ENCODE results near the gene IL17RE. TPM values are rescaled to one million over a fixed set of nuclear protein-coding genes. Genes with fewer than 3 reads are reported as not detected.

The IL17RE gene
- total and polyA plus RNA-seq, 2 of the 13 experiments (the other 11 are each of a cell fraction or from before 2014, with no cell fraction given) = 14.5 to 24.1 TPM

DNA sequence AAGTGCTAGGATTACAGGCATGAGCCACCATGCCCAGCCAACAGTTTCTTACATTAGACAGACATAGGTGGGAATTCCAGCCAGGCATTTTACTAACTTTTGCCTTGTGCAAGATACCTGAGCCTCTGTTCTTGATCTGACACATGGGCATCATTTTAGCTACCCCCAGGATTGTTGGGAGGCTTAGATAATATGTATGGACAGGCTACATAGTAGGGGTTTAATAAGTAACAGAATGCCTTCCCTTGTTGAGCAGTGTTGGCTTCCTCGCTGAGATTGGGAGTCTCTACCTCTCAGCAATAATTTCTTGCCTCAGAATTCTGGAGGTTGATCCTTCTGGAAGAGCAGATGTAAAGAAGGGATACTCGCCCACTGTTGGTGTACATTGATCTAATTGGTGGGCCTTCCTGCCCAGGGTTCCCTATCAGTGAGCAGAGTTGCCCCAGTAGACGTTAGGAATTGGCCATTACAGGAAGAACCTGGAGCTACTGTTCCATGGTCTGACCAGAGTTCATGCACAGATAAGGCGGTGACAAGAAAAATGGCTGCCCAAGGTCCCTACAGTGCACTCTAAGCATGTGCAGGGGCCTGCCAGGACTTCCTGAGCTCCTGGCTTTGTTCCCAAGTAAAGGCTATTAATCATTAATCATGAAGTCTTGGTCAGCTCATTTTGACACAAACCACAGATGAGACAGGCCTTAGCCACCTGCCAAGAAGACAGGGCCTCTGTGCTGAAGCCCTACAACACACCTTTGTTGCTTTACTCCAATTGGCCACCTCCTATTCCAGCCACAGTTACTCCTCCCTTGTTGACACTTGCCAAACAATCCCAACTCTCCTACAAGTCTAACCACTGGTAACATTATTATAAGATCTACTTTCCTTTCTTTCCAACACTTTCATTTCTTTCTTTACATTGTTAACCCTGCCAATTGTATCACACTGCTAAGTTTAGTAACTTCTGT, 5.0 kb upstream of the IL17RE start (continued):
- TF ChIP-seq ZNF720 (CRISPR knock-in tag; IDR thresholded peaks at IDR 0.05) (no peak), TBL1XR1 (IDR thresholded peaks at IDR 0.05; ENCODE audit: borderline replicate concordance, low read length, partially characterized antibody) (peak; percentile 4), HMG20A (CRISPR knock-in tag; IDR thresholded peaks at IDR 0.05; ENCODE audit: borderline replicate concordance) (peak; percentile 50; the same call in 1 of the 2 replicates), SNAI1 (CRISPR knock-in tag; IDR thresholded peaks at IDR 0.05; ENCODE audit: borderline replicate concordance) (peak; percentile 71; the same call in 1 of the 2 replicates), ZNF598 (CRISPR knock-in tag; IDR thresholded peaks at IDR 0.05; ENCODE audit: borderline replicate concordance) (no peak), ZNF543 (CRISPR knock-in tag; IDR thresholded peaks at IDR 0.05) (peak; percentile 56; the same call in 1 of the 2 replicates), MAFF (IDR thresholded peaks at IDR 0.05; ENCODE audit: low read depth, low read length) (peak; percentile 55), MBNL3 (CRISPR knock-in tag; conservative IDR thresholded peaks at IDR 0.05) (no peak), NCOA2 (CRISPR knock-in tag; IDR thresholded peaks at IDR 0.05) (peak; percentile 18; the same call in 1 of the 2 replicates), ZNF138 (CRISPR knock-in tag; IDR thresholded peaks at IDR 0.05; ENCODE audit: low read depth) (no peak), ZNF101 (CRISPR knock-in tag; IDR thresholded peaks at IDR 0.05; ENCODE audit: borderline replicate concordance, low read depth) (peak; percentile 100), XRCC5 (optimal IDR thresholded peaks at IDR 0.05; ENCODE audit: low read length) (peak; percentile 61), ZSCAN12 (CRISPR knock-in tag; IDR thresholded peaks at IDR 0.05) (no peak), PITX1 (CRISPR knock-in tag; IDR thresholded peaks at IDR 0.05) (peak; percentile 70; the same call in 1 of the 2 replicates)
- TF ChIP-seq, protein P1, sequence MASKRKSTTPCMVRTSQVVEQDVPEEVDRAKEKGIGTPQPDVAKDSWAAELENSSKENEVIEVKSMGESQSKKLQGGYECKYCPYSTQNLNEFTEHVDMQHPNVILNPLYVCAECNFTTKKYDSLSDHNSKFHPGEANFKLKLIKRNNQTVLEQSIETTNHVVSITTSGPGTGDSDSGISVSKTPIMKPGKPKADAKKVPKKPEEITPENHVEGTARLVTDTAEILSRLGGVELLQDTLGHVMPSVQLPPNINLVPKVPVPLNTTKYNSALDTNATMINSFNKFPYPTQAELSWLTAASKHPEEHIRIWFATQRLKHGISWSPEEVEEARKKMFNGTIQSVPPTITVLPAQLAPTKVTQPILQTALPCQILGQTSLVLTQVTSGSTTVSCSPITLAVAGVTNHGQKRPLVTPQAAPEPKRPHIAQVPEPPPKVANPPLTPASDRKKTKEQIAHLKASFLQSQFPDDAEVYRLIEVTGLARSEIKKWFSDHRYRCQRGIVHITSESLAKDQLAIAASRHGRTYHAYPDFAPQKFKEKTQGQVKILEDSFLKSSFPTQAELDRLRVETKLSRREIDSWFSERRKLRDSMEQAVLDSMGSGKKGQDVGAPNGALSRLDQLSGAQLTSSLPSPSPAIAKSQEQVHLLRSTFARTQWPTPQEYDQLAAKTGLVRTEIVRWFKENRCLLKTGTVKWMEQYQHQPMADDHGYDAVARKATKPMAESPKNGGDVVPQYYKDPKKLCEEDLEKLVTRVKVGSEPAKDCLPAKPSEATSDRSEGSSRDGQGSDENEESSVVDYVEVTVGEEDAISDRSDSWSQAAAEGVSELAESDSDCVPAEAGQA (IDR thresholded peaks at IDR 0.05; ENCODE audit: low read depth) = peak; percentile 66
- TF ChIP-seq, protein P1 (CRISPR knock-in tag; IDR thresholded peaks at IDR 0.05; ENCODE audit: borderline replicate concordance) = no peak
- TF ChIP-seq, protein P2, sequence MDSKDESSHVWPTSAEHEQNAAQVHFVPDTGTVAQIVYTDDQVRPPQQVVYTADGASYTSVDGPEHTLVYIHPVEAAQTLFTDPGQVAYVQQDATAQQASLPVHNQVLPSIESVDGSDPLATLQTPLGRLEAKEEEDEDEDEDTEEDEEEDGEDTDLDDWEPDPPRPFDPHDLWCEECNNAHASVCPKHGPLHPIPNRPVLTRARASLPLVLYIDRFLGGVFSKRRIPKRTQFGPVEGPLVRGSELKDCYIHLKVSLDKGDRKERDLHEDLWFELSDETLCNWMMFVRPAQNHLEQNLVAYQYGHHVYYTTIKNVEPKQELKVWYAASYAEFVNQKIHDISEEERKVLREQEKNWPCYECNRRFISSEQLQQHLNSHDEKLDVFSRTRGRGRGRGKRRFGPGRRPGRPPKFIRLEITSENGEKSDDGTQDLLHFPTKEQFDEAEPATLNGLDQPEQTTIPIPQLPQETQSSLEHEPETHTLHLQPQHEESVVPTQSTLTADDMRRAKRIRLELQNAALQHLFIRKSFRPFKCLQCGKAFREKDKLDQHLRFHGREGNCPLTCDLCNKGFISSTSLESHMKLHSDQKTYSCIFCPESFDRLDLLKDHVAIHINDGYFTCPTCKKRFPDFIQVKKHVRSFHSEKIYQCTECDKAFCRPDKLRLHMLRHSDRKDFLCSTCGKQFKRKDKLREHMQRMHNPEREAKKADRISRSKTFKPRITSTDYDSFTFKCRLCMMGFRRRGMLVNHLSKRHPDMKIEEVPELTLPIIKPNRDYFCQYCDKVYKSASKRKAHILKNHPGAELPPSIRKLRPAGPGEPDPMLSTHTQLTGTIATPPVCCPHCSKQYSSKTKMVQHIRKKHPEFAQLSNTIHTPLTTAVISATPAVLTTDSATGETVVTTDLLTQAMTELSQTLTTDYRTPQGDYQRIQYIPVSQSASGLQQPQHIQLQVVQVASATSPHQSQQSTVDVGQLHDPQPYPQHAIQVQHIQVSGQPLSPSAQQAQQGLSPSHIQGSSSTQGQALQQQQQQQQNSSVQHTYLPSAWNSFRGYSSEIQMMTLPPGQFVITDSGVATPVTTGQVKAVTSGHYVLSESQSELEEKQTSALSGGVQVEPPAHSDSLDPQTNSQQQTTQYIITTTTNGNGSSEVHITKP (CRISPR knock-in tag; IDR thresholded peaks at IDR 0.05; ENCODE audit: low read depth) = peak; percentile 63; the same call in 1 of the 2 replicates
- TF ChIP-seq, protein P3, sequence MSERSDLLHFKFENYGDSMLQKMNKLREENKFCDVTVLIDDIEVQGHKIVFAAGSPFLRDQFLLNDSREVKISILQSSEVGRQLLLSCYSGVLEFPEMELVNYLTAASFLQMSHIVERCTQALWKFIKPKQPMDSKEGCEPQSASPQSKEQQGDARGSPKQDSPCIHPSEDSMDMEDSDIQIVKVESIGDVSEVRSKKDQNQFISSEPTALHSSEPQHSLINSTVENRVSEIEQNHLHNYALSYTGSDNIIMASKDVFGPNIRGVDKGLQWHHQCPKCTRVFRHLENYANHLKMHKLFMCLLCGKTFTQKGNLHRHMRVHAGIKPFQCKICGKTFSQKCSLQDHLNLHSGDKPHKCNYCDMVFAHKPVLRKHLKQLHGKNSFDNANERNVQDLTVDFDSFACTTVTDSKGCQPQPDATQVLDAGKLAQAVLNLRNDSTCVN (CRISPR knock-in tag; IDR thresholded peaks at IDR 0.05; ENCODE audit: borderline replicate concordance) = no peak

All from HepG2 (cell line).